MM.1S (cell line): ENCODE data around the gene ELOVL7.

Experiments
- DNase-seq: peaks from one replicate; pipeline ENCODE4 v3.0.0-alpha.2; 2015
- H2AFZ ChIP-seq: fragments of 300-600 bp; sonication (generic); 2 replicates; pipeline ENCODE4 v1.6.0; 2016; ENCODE audit warnings: antibody characterized with exemption, low read length
- H3F3A ChIP-seq: fragments of 300-600 bp; sonication (generic); 2 replicates; pipeline ENCODE4 v1.6.1; 2016; ENCODE audit warnings: mild to moderate bottlenecking, antibody characterized with exemption, low read length, moderate library complexity, mixed read lengths; ENCODE audit not compliant: insufficient read depth
- H3K27ac ChIP-seq: fragments of 300-600 bp; sonication (generic); 2 replicates; pipeline ENCODE4 v1.5.1; 2016; ENCODE audit warnings: mild to moderate bottlenecking, low read length
- H3K27me3 ChIP-seq: fragments of 300-600 bp; sonication (generic); replicated peaks from 2 replicates; pipeline ENCODE4 v1.6.0; 2016; ENCODE audit warnings: low read length; ENCODE audit not compliant: insufficient read depth
- H3K36me3 ChIP-seq: fragments of 300-600 bp; sonication (generic); replicated peaks from 2 replicates; pipeline ENCODE4 v1.6.1; 2016; ENCODE audit warnings: mild to moderate bottlenecking, low read length, mixed read lengths; ENCODE audit not compliant: insufficient read depth
- H3K4me1 ChIP-seq: fragments of 300-600 bp; sonication (generic); 2 replicates; pipeline ENCODE4 v1.6.1; 2016; ENCODE audit warnings: low read length, mixed read lengths
- H3K4me2 ChIP-seq: fragments of 300-600 bp; sonication (generic); 2 replicates; pipeline ENCODE4 v1.6.0; 2016; ENCODE audit warnings: low read depth, low read length
- H3K4me3 ChIP-seq: fragments of 300-600 bp; sonication (generic); 2 replicates; pipeline ENCODE4 v1.5.1; 2016; ENCODE audit warnings: low read length, mixed read lengths
- H3K79me2 ChIP-seq: fragments of 300-600 bp; sonication (generic); 2 replicates; pipeline ENCODE4 v1.6.1; 2016; ENCODE audit warnings: mixed run types, low read length, mixed read lengths
- H3K9ac ChIP-seq: fragments of 300-600 bp; sonication (generic); 2 replicates; pipeline ENCODE4 v1.6.1; 2016; ENCODE audit warnings: low read length, mixed read lengths
- H3K9me2 ChIP-seq: fragments of 300-600 bp; sonication (generic); replicated peaks from 2 replicates; pipeline ENCODE4 v1.6.1; 2016; ENCODE audit warnings: mild to moderate bottlenecking, low read length, mixed read lengths; ENCODE audit not compliant: insufficient read depth
- H3K9me3 ChIP-seq: fragments of 300-600 bp; sonication (generic); replicated peaks from 2 replicates; pipeline ENCODE4 v1.6.1; 2016; ENCODE audit warnings: mild to moderate bottlenecking, low read length, mixed read lengths; ENCODE audit not compliant: insufficient read depth
- H4K20me1 ChIP-seq: fragments of 300-600 bp; sonication (generic); 2 replicates; pipeline ENCODE4 v1.6.1; 2016; ENCODE audit warnings: mild to moderate bottlenecking, low read length, moderate library complexity, mixed read lengths; ENCODE audit not compliant: insufficient read depth
- EZH2 ChIP-seq: fragments of 300-600 bp; sonication (generic); optimal IDR thresholded peaks from 2 replicates; pipeline ENCODE3; 2017; ENCODE audit warnings: low read depth, mild to moderate bottlenecking, antibody characterized with exemption, low read length, mixed read lengths
- EZH2phosphoT487 ChIP-seq: fragments of 300-600 bp; sonication (generic); IDR thresholded peaks from 2 replicates; pipeline ENCODE4 v1.6.1; 2018; ENCODE audit warnings: antibody characterized with exemption, low read length
- TF ChIP-seq, protein P1 (sequence below): fragments of 300-600 bp; sonication (generic); IDR thresholded peaks from 2 replicates; pipeline ENCODE4 v1.5.1; 2016; ENCODE audit warnings: antibody characterized with exemption, low read length, mixed read lengths

The ELOVL7 gene

GRCh38 chr5:60886158-60886557 lies 42.1 kb upstream of the ELOVL7 start:
- Histone ChIP-seq H3K4me1 (no peaks in the 10 kb centered on the region), H3K36me3 (no peaks in the 10 kb centered on the region), H3K27ac (no peak overlapping the region), H3K9me3 (no peaks in the 10 kb centered on the region), H3K9ac (no peak overlapping the region), H3K9me2 (no peaks in the 10 kb centered on the region), H4K20me1 (no peaks in the 10 kb centered on the region), H3F3A (no peaks in the 10 kb centered on the region), H3K27me3 (no peaks in the 10 kb centered on the region), H3K4me2 (no peak overlapping the region), H3K79me2 (no peaks in the 10 kb centered on the region), H3K4me3 (no peak overlapping the region), H2AFZ (no peak overlapping the region)
- DNase-seq = no peak
- TF ChIP-seq, protein P1, sequence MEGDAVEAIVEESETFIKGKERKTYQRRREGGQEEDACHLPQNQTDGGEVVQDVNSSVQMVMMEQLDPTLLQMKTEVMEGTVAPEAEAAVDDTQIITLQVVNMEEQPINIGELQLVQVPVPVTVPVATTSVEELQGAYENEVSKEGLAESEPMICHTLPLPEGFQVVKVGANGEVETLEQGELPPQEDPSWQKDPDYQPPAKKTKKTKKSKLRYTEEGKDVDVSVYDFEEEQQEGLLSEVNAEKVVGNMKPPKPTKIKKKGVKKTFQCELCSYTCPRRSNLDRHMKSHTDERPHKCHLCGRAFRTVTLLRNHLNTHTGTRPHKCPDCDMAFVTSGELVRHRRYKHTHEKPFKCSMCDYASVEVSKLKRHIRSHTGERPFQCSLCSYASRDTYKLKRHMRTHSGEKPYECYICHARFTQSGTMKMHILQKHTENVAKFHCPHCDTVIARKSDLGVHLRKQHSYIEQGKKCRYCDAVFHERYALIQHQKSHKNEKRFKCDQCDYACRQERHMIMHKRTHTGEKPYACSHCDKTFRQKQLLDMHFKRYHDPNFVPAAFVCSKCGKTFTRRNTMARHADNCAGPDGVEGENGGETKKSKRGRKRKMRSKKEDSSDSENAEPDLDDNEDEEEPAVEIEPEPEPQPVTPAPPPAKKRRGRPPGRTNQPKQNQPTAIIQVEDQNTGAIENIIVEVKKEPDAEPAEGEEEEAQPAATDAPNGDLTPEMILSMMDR = no peak
- TF ChIP-seq EZH2phosphoT487 (no peak), EZH2 (no peak)

GRCh38 chr5:60883229-60883628 lies 39.2 kb upstream of the ELOVL7 start:
- H3K9me2 ChIP-seq = no peaks in the 10 kb centered on the region
- no peaks in the 10 kb centered on the region for H3K79me2 ChIP-seq
- no peak overlapping the region for H3K4me2 ChIP-seq
- no peak overlapping the region for H3K9ac ChIP-seq
- no peak overlapping the region for H3K27ac ChIP-seq
- no peak overlapping the region for H3K4me3 ChIP-seq
- H2AFZ ChIP-seq = no peak overlapping the region
- H3K9me3 ChIP-seq = no peaks in the 10 kb centered on the region
- H3K4me1 ChIP-seq = no peaks in the 10 kb centered on the region
- DNase-seq = peak; percentile 23
- H3F3A ChIP-seq = no peaks in the 10 kb centered on the region
- H3K36me3 ChIP-seq = no peaks in the 10 kb centered on the region
- no peaks in the 10 kb centered on the region for H3K27me3 ChIP-seq
- TF ChIP-seq EZH2 (no peak), EZH2phosphoT487 (no peak)
- TF ChIP-seq, protein P1 = peak; percentile 48
- no peaks in the 10 kb centered on the region for H4K20me1 ChIP-seq

DNA sequence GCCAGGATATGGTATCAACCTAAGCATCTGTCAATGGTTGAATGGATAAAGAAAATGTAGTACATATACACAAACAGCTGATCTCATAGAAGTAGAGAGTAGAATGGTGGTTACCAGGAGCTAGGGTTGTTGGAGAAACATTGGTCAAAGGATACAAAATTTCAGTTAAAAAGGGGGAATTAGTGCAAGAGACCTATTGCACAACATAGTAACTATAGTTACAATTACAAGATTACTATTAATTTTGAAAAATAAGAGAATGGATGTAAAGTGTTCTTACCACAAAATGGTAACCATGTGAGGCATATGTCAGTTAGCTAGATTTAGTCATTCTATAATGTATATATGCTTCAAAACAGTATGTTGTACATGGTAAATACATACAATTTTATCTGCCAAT lies 28.8 kb upstream of the ELOVL7 start:
- Histone ChIP-seq H4K20me1 (no peaks in the 10 kb centered on the region), H3K36me3 (no peaks in the 10 kb centered on the region), H3K79me2 (no peaks in the 10 kb centered on the region), H3K27ac (no peak overlapping the region), H3K4me2 (no peak overlapping the region), H3K27me3 (no peaks in the 10 kb centered on the region), H3K9me2 (no peaks in the 10 kb centered on the region), H3K9ac (no peak overlapping the region), H3K9me3 (no peaks in the 10 kb centered on the region), H3K4me3 (no peak overlapping the region), H3K4me1 (no peaks in the 10 kb centered on the region), H2AFZ (no peak overlapping the region), H3F3A (no peaks in the 10 kb centered on the region)
- DNase-seq = no peak
- TF ChIP-seq, protein P1 = no peak
- no peak for TF ChIP-seq EZH2
- no peak for TF ChIP-seq EZH2phosphoT487
